K562 treated with DMSO at 1 percent for 12 hours (cell line): ENCODE data around the gene PIK3C3. TPM values are rescaled to one million over a fixed set of nuclear protein-coding genes. Genes with fewer than 3 reads are reported as not detected.

Experiments
- total RNA-seq: library from RNA; unstranded; fragments of 300-600 nt; gene quantifications from 2 replicates; pipeline ENCODE4 v1.2.3, GENCODE V29; 2022; ENCODE audit not compliant: insufficient read depth

The PIK3C3 gene
- 16.2 and 19.1 TPM in 2 replicates for total RNA-seq

GRCh38 chr18:41954827-41955613 is at the start of gene PIK3C3:
Gene PIK3C3, plus strand, starts transcription at chr18:41955234. Its CDS starts 58 bp downstream, at chr18:41955292.

